ENCODE data around the gene ESPN.

DNA sequence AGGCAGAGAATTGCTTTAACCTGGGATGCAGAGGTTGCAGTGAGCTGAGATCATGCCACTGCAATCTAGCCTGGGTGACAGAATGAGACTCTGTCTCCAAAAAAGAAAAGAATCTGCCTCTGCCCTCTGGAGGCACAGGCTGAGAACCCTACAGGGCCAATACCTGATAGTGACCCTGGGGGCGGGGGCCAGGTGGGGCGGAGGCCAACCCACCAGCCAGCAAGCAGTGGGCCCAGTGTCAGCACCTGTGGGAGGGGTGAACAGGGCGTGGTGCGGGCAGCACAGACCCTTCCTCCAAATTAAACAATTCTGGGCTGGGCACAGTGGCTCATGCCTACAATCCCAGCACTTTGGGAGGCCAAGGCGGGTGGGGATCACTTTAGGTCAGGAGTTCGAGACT lies 85.9 kb downstream of the ESPN start:
- no peak for TF ChIP-seq TCF3 (IDR thresholded peaks at IDR 0.05; ENCODE audit: borderline replicate concordance, insufficient read depth, low read depth, low read length)
- TF ChIP-seq CTCF (IDR thresholded peaks at IDR 0.05 in 2 of 3, conservative IDR thresholded peaks at IDR 0.05 in 1 of 3; ENCODE audit: control insufficient read depth in 2 of 3, extremely low read depth in 1 of 3, insufficient read depth in 1 of 3, low read depth in 3 of 3, low read length in 3 of 3), result no peak
- no peak for TF ChIP-seq BHLHE40 (IDR thresholded peaks at IDR 0.05; ENCODE audit: borderline replicate concordance in 1 of 2, low read depth in 2 of 2, low read length in 1 of 2)
- no peak for TF ChIP-seq EZH2 (IDR thresholded peaks at IDR 0.05; ENCODE audit: borderline replicate concordance, control insufficient read depth, low read depth, low read length)
- no peak for TF ChIP-seq HDAC6 (IDR thresholded peaks at IDR 0.05; ENCODE audit: unreplicated experiment)
- no peak for TF ChIP-seq TAF1 (IDR thresholded peaks at IDR 0.05; ENCODE audit: borderline replicate concordance, low read depth, low read length)
- no peak for TF ChIP-seq SMARCA5 (IDR thresholded peaks at IDR 0.05)
- TF ChIP-seq NRF1 (conservative IDR thresholded peaks at IDR 0.05; ENCODE audit: low read depth, low read length), result no peak
- no peak for TF ChIP-seq POLR2A (IDR thresholded peaks at IDR 0.05; ENCODE audit: low read depth, low read length)
- no peak for TF ChIP-seq SMAD1 (IDR thresholded peaks at IDR 0.05; ENCODE audit: low read depth, partially characterized antibody)
- TF ChIP-seq, protein P1, sequence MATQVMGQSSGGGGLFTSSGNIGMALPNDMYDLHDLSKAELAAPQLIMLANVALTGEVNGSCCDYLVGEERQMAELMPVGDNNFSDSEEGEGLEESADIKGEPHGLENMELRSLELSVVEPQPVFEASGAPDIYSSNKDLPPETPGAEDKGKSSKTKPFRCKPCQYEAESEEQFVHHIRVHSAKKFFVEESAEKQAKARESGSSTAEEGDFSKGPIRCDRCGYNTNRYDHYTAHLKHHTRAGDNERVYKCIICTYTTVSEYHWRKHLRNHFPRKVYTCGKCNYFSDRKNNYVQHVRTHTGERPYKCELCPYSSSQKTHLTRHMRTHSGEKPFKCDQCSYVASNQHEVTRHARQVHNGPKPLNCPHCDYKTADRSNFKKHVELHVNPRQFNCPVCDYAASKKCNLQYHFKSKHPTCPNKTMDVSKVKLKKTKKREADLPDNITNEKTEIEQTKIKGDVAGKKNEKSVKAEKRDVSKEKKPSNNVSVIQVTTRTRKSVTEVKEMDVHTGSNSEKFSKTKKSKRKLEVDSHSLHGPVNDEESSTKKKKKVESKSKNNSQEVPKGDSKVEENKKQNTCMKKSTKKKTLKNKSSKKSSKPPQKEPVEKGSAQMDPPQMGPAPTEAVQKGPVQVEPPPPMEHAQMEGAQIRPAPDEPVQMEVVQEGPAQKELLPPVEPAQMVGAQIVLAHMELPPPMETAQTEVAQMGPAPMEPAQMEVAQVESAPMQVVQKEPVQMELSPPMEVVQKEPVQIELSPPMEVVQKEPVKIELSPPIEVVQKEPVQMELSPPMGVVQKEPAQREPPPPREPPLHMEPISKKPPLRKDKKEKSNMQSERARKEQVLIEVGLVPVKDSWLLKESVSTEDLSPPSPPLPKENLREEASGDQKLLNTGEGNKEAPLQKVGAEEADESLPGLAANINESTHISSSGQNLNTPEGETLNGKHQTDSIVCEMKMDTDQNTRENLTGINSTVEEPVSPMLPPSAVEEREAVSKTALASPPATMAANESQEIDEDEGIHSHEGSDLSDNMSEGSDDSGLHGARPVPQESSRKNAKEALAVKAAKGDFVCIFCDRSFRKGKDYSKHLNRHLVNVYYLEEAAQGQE (IDR thresholded peaks at IDR 0.05; ENCODE audit: low read depth, low read length), result no peak

Data from GM12878 (cell line).